HCT116 (cell line): Measurements from ENCODE around the gene IPO13. TPM values are rescaled to one million over a fixed set of nuclear protein-coding genes. Genes with fewer than 3 reads are reported as not detected.
A peak's percentile ranks its signal among the peaks of the same experiment; 100 is the strongest.

Experiments used
- ATAC-seq: fragments of 200-7000 bp; cut with Tn5 transposase; 2 replicates; pipeline ENCODE4 v1.9.1; 2020; ENCODE audit warnings: mild to moderate bottlenecking, moderate library complexity
- BruUV-seq: library from RNA; stranded (reverse); fragments of 400-500 nt; replicated peaks from 2 replicates; lab custom pipeline; 2021; lab: Mats Ljungman, UMichigan
- CTCF ChIA-PET: fragments of 300-600 bp; sonication (Branson Sonifier 250); formaldehyde crosslinking; loops from one replicate; lab custom pipeline; 2021; ENCODE audit warnings: antibody characterized with exemption; lab: Charles Lee
- POLR2A ChIA-PET: fragments of 300-600, 350-600 bp; sonication (Branson Sonifier 250); formaldehyde crosslinking; loops from one replicate; lab custom pipeline; 2021; ENCODE audit warnings: antibody characterized with exemption; lab: Charles Lee
- RAD21 ChIA-PET, 2 experiments: fragments of 300-600 bp; sonication (Branson Sonifier 250); formaldehyde crosslinking; loops; one replicate each; lab custom pipeline; 2023; ENCODE audit warnings: low total read pairs in 2 of 2; ENCODE audit not compliant: uncharacterized antibody in 2 of 2, unreplicated experiment in 2 of 2, low non-redundant PET in 1 of 2; lab: Charles Lee
- DNase-seq: peaks from one replicate; pipeline ENCODE4 v3.0.0-alpha.2; 2010; ENCODE audit warnings: low read depth, low spot score
- H2AFZ ChIP-seq: fragments of 200-600 bp; shearing (Covaris generic), sonication (generic); 2 replicates; pipeline ENCODE4 v1.6.1; 2017; ENCODE audit warnings: low read depth, mixed run types, mixed read lengths, antibody characterized with exemption, low read length; ENCODE audit not compliant: poor library complexity, severe bottlenecking
- H3K27ac ChIP-seq: 2 replicates; pipeline ENCODE4 v1.5.1; 2012; ENCODE audit warnings: low read depth, low read length
- H3K27me3 ChIP-seq: fragments of 200-600 bp; sonication (generic); 2 replicates; pipeline ENCODE4 v1.6.1; 2016; ENCODE audit warnings: mixed run types, low read length, mixed read lengths; ENCODE audit not compliant: insufficient read depth
- H3K36me3 ChIP-seq, 2 experiments: fragments of 200-500 bp in 1 of 2; fragments of 200-600 bp in 1 of 2; sonication (Bioruptor generic) in 1 of 2; sonication (generic) in 1 of 2; 2 replicates each; pipeline versions ENCODE4 v1.5.1 to v1.6.1; 2014 to 2016; ENCODE audit warnings: low read length in 2 of 2, inconsistent platforms in 1 of 2, mixed read lengths in 1 of 2, mixed run types in 1 of 2; ENCODE audit not compliant: insufficient read depth in 2 of 2, control insufficient read depth in 1 of 2
- H3K4me1 ChIP-seq, 2 experiments: fragments of 200-600 bp in 1 of 2; sonication (generic) in 1 of 2; 2 replicates each; pipeline versions ENCODE4 v1.5.1 to v1.6.1; 2012 to 2017; ENCODE audit warnings: low read length in 2 of 2, inconsistent platforms in 1 of 2, mild to moderate bottlenecking in 1 of 2, mixed read lengths in 1 of 2, mixed run types in 1 of 2, moderate library complexity in 1 of 2; ENCODE audit not compliant: insufficient read depth in 2 of 2, control insufficient read depth in 1 of 2
- H3K4me2 ChIP-seq: fragments of 200-600 bp; sonication (generic); 2 replicates; pipeline ENCODE4 v1.6.1; 2017; ENCODE audit warnings: mixed run types, low read length, mixed read lengths
- H3K4me3 ChIP-seq, 2 experiments: fragments of 200-600 bp in 1 of 2; sonication (generic) in 1 of 2; replicated peaks in 1 of 2; 2 replicates each; pipeline ENCODE4 v1.5.1; 2011 to 2016; ENCODE audit warnings: low read length in 2 of 2, control low read depth in 1 of 2, low read depth in 1 of 2, mild to moderate bottlenecking in 1 of 2, mixed read lengths in 1 of 2, mixed run types in 1 of 2
- H3K79me2 ChIP-seq: fragments of 200-600 bp; sonication (generic); 2 replicates; pipeline ENCODE4 v1.6.1; 2017; ENCODE audit warnings: mild to moderate bottlenecking, mixed run types, low read length, moderate library complexity, mixed read lengths; ENCODE audit not compliant: insufficient read depth
- H3K9ac ChIP-seq: fragments of 200-600 bp; sonication (generic); 2 replicates; pipeline ENCODE4 v1.6.1; 2016; ENCODE audit warnings: low read length, mixed read lengths
- H3K9me2 ChIP-seq: fragments of 200-600 bp; sonication (generic), shearing (Covaris generic); 2 replicates; pipeline ENCODE4 v1.6.1; 2017; ENCODE audit warnings: mixed run types, mild to moderate bottlenecking, moderate library complexity; ENCODE audit not compliant: insufficient read depth
- H3K9me3 ChIP-seq, 2 experiments: fragments of 200-500 bp in 1 of 2; fragments of 200-600 bp in 1 of 2; sonication (Bioruptor generic) in 1 of 2; sonication (generic) in 1 of 2; 2 replicates each; pipeline ENCODE4 v1.6.1; 2014 to 2017; ENCODE audit warnings: low read length in 2 of 2, mixed read lengths in 2 of 2, inconsistent platforms in 1 of 2, low read depth in 1 of 2, mild to moderate bottlenecking in 1 of 2, mixed run types in 1 of 2, moderate library complexity in 1 of 2; ENCODE audit not compliant: control insufficient read depth in 1 of 2, insufficient read depth in 1 of 2
- H4K20me1 ChIP-seq: fragments of 200-600 bp; sonication (generic), shearing (Covaris generic); 2 replicates; pipeline ENCODE4 v1.6.1; 2017; ENCODE audit warnings: mixed run types, mild to moderate bottlenecking, moderate library complexity; ENCODE audit not compliant: insufficient read depth
- EGR1 ChIP-seq: IDR thresholded peaks from 2 replicates; pipeline ENCODE4 v1.6.1; 2012; ENCODE audit warnings: low read depth
- FOSL1 ChIP-seq: IDR thresholded peaks from 2 replicates; pipeline ENCODE4 v1.6.1; 2012; ENCODE audit warnings: low read depth
- POLR2A ChIP-seq: IDR thresholded peaks from 2 replicates; pipeline ENCODE4 v1.7.0; 2011; ENCODE audit warnings: borderline replicate concordance; ENCODE audit not compliant: insufficient read depth, insufficient read length; ENCODE audit errors: extremely low read depth
- POLR2AphosphoS5 ChIP-seq: IDR thresholded peaks from 2 replicates; pipeline ENCODE4 v1.6.1; 2011; ENCODE audit warnings: mild to moderate bottlenecking, low read depth, low read length, moderate library complexity
- intact Hi-C: fragments of 100-400 bp; cut with micrococcal nuclease; formaldehyde crosslinking; loops from 2 replicates; pipeline ENCODE4 v1.10.0; 2022
- total RNA-seq: library from RNA; stranded (reverse); gene quantifications from one replicate; pipeline ENCODE4 v1.2.1, GENCODE V29; 2021; ENCODE audit not compliant: unreplicated experiment

The IPO13 gene
- total RNA-seq, 1 experiment from 2014 or later: 18.7 TPM

GRCh38 chr1:43978264-43978550 lies 31.5 kb downstream of the IPO13 start:
- no peaks in the 10 kb centered on the region for H3K9me3 ChIP-seq
- ChIA-PET POLR2A (interaction anchor here (0.6 kb wide), 1 partner anchor 331 kb away, joined by 3 read pairs; no protein-coding TSS in a partner anchor), CTCF (interaction anchor here (1.3 kb wide), 1 partner anchor 70 kb away, joined by 3 read pairs; no protein-coding TSS in a partner anchor), RAD21 (no interaction called here)
- BruUV-seq: no TSS peak
- no peak overlapping the region for H2AFZ ChIP-seq
- H3K36me3 ChIP-seq: peaks cover 7 to 38% of the 10 kb centered on the region in 2 experiments; a peak in 3 of 4 replicates
- no peaks in the 10 kb centered on the region for H3K9me2 ChIP-seq
- H3K4me2 ChIP-seq: peak overlapping the region; percentile 87
- H3K9ac ChIP-seq: peak overlapping the region; percentile 77
- H3K79me2 ChIP-seq: peaks cover 79% of the 10 kb centered on the region
- DNase-seq: no peak
- peaks cover 21 to 58% of the 10 kb centered on the region in 2 experiments for H3K4me1 ChIP-seq
- H3K27me3 ChIP-seq: no peaks in the 10 kb centered on the region
- H3K4me3 ChIP-seq: peak overlapping the region; percentile 71 to 73
- no peak for ATAC-seq
- peak overlapping the region; percentile 81 for H3K27ac ChIP-seq
- intact Hi-C loops: no loop called here
- no peak for TF ChIP-seq EGR1
- no peaks in the 10 kb centered on the region for H4K20me1 ChIP-seq

DNA sequence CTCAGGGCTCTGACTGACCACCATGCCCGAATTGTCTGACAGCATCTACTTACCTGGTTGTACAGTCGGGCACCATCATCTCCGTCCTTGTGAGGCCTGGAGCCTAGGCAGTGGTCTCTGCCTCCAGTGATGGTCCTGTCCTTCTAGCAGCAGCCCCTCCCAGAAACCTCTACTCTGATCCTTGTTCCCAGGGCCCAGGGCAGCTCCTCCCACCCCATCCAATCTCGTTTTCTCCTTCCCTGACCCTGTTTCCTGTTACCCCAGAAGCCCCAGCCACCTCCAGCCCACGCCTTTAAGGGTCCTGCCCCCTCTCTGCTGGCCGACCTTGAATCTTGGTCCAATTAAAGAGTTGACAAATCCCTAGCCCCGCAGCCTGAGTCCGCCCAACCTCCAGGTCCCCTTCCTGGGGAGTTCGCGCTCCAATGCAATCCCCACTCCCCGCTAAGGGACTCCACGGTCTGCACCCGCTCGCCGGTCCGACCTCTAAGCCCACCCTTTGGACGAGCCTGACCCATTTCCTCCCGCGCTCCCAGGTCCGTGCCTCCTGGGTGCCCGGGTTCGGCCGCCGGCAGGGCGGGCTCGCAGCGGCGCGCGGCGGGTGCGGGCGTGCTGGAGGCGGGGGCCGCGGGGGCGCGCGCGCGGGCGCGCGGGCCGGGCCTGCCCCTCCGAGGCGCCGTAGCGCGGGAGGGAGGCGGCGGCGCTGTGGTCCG lies 32.0 kb downstream of the IPO13 start, which contains the start of gene B4GALT2:
Gene B4GALT2, plus strand, starts transcription at position 660 of the 710 bp plus-strand sequence. CDS start 1,951 bp downstream, outside the sequence.
- H3K4me2 ChIP-seq: peak within 1 kb of the TSS; percentile 87
- intact Hi-C loops: no loop called here
- RAD21 ChIA-PET: no interaction called here
- H3K36me3 ChIP-seq: peaks cover 6 to 34% of the 10 kb centered on the region in 2 experiments; a peak in 3 of 4 replicates
- no peaks in the 10 kb centered on the region for H3K9me2 ChIP-seq
- peak within 1 kb of the TSS; percentile 81 for H3K27ac ChIP-seq
- no TSS peak for BruUV-seq
- H3K79me2 ChIP-seq: peaks cover 80% of the 10 kb centered on the region
- CTCF ChIA-PET: interaction anchor here (1.3 kb wide), 1 partner anchor 69 kb away, joined by 3 read pairs; no protein-coding TSS in a partner anchor
- DNase-seq: no peak
- no peak within 1 kb of the TSS for H2AFZ ChIP-seq
- H3K9ac ChIP-seq: peak within 1 kb of the TSS; percentile 85
- ATAC-seq: peak; percentile 37
- peaks cover 19 to 53% of the 10 kb centered on the region in 2 experiments for H3K4me1 ChIP-seq
- POLR2A ChIA-PET: interaction anchor here (0.6 kb wide), 1 partner anchor 331 kb away, joined by 3 read pairs; no protein-coding TSS in a partner anchor
- no peaks in the 10 kb centered on the region for H3K9me3 ChIP-seq
- H3K4me3 ChIP-seq: peak within 1 kb of the TSS; percentile 71 to 81
- H4K20me1 ChIP-seq: no peaks in the 10 kb centered on the region
- no peaks in the 10 kb centered on the region for H3K27me3 ChIP-seq
- TF ChIP-seq FOSL1: no peak
- TF ChIP-seq POLR2A: peak; percentile 21
- TF ChIP-seq POLR2AphosphoS5: peak; percentile 45; the same call in 1 of the 2 replicates
- TF ChIP-seq, all 23 proteins: peak for 2
